SU-DHL-6 (cell line): ENCODE measurements around the gene TOGARAM2.

Source experiments
- EZH2phosphoT487 ChIP-seq: fragments of 200-600 bp; sonication (generic), shearing (Covaris generic); conservative IDR thresholded peaks from 2 replicates; pipeline ENCODE4 v1.6.1; 2018; ENCODE audit warnings: mild to moderate bottlenecking, antibody characterized with exemption, low read length, moderate library complexity, mixed read lengths
- TF ChIP-seq, protein P1 (sequence below): fragments of 200-600 bp; sonication (generic); IDR thresholded peaks from one replicate; pipeline ENCODE4 v1.5.1; 2017; ENCODE audit warnings: antibody characterized with exemption, mild to moderate bottlenecking, low read length, moderate library complexity; ENCODE audit not compliant: insufficient read depth, poor library complexity, severe bottlenecking

DNA sequence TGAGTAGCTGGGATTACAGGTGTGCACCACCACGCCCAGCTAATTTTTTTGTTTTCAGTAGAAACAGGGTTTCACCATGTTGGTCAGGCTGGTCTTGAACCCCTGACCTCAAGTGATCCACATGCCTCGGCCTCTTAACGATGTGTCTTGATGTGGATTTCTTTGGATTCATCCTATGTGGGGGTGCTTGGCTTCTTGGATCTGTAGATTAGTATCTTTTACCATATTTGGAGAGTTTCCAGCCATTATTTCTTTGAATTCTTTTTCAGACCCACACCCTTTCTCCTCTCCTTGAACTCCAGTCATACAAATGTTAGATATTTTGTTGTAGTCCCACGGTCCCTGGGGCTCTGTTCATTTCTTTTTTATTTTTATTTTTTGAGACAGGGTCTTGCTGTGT lies 6.8 kb upstream of the TOGARAM2 start:
- TF ChIP-seq, protein P1, sequence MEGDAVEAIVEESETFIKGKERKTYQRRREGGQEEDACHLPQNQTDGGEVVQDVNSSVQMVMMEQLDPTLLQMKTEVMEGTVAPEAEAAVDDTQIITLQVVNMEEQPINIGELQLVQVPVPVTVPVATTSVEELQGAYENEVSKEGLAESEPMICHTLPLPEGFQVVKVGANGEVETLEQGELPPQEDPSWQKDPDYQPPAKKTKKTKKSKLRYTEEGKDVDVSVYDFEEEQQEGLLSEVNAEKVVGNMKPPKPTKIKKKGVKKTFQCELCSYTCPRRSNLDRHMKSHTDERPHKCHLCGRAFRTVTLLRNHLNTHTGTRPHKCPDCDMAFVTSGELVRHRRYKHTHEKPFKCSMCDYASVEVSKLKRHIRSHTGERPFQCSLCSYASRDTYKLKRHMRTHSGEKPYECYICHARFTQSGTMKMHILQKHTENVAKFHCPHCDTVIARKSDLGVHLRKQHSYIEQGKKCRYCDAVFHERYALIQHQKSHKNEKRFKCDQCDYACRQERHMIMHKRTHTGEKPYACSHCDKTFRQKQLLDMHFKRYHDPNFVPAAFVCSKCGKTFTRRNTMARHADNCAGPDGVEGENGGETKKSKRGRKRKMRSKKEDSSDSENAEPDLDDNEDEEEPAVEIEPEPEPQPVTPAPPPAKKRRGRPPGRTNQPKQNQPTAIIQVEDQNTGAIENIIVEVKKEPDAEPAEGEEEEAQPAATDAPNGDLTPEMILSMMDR, result no peak
- TF ChIP-seq EZH2phosphoT487, result no peak
